ENCODE results near the gene LRRK1.
A peak's percentile ranks its signal among the peaks of the same experiment; 100 is the strongest.

LRRK1 gene

DNA sequence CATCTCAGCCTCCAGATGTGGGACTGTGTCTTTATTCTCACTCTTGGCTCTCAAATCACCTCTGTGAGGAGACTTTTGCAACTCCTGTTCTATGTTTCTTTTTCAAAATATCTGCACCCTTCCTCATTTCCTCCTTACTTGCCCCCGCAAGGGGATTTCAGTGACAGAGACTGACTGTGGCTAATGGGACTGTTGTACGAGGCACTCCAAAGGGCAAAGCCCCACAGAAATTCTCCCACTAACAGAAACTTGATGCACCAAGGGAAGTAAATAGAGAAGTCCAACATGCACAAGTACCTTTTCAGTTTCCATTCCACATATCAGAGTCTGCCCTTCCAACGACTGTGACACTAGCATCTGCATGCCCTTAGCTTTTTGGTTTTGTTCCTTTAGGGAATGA, 69.7 kb downstream of the LRRK1 start:
- H3K18ac ChIP-seq (ENCODE audit: low read length): no peak overlapping the region
- no peak overlapping the region for H2BK15ac ChIP-seq (ENCODE audit: low read length)
- H3K23ac ChIP-seq (ENCODE audit: low read depth, low read length, poor library complexity): no peak overlapping the region
- no peaks in the 10 kb centered on the region for H3K36me3 ChIP-seq (replicated peaks in 1 of 2; ENCODE audit: control insufficient read depth in 2 of 2, insufficient read depth in 2 of 2, low read length in 2 of 2)
- H3K4ac ChIP-seq (ENCODE audit: low read length): no peak overlapping the region
- H2BK12ac ChIP-seq (ENCODE audit: low read length): no peak overlapping the region
- no peak for DNase-seq (ENCODE audit: low spot score)
- peaks cover 0 to 8% of the 10 kb centered on the region in 2 donors for H3K4me1 ChIP-seq (ENCODE audit: control insufficient read depth in 2 of 2, insufficient read depth in 1 of 2, low read depth in 1 of 2, low read length in 2 of 2)
- H3K14ac ChIP-seq (ENCODE audit: low read length): no peak overlapping the region
- no peak overlapping the region for H2AFZ ChIP-seq (ENCODE audit: low read length)
- H3K79me1 ChIP-seq (ENCODE audit: low read depth, low read length): no peaks in the 10 kb centered on the region
- no peaks in the 10 kb centered on the region for H3K9me3 ChIP-seq (replicated peaks in 1 of 2; ENCODE audit: control insufficient read depth in 2 of 2, insufficient read depth in 1 of 2, low read depth in 1 of 2, low read length in 2 of 2)
- H2AK5ac ChIP-seq (ENCODE audit: low read depth, low read length): no peak overlapping the region
- no peak overlapping the region for H2BK5ac ChIP-seq (ENCODE audit: low read length)
- no peak overlapping the region for H4K8ac ChIP-seq (ENCODE audit: low read depth, low read length)
- WGBS, 2 donors (ENCODE audit: extremely low coverage in 2 of 2, insufficient read length in 2 of 2, insufficient replicate concordance in 1 of 2): no CpG with 5 or more reads among the region's 3 CpGs
- no peak overlapping the region for H3K27ac ChIP-seq (replicated peaks; ENCODE audit: low read length)
- peaks cover 0 to 17% (median 0%) of the 10 kb centered on the region in 3 experiments for H3K27me3 ChIP-seq (ENCODE audit: control insufficient read depth in 3 of 3, insufficient read depth in 3 of 3, low read depth in 1 of 3, low read length in 3 of 3)
- no peak overlapping the region for H3K4me2 ChIP-seq (ENCODE audit: insufficient read depth, low read length, poor library complexity, severe bottlenecking)
- H3K9ac ChIP-seq (ENCODE audit: low read depth, low read length, poor library complexity): no peak overlapping the region
- H3K4me3 ChIP-seq (ENCODE audit: low read length in 2 of 2): no peak overlapping the region
- no peak overlapping the region for H2BK120ac ChIP-seq (ENCODE audit: low read depth, low read length)
- no peak overlapping the region for H4K91ac ChIP-seq (ENCODE audit: low read depth, low read length, poor library complexity)

- H3K18ac ChIP-seq (ENCODE audit: low read length): no peak overlapping the region
- H3K4me1 ChIP-seq (ENCODE audit: control insufficient read depth in 2 of 2, insufficient read depth in 1 of 2, low read depth in 1 of 2, low read length in 2 of 2): no peaks in the 10 kb centered on the region
- H2BK5ac ChIP-seq (ENCODE audit: low read length): no peak overlapping the region
- H3K23ac ChIP-seq (ENCODE audit: low read depth, low read length, poor library complexity): no peak overlapping the region
- H2BK12ac ChIP-seq (ENCODE audit: low read length): no peak overlapping the region
- H3K9ac ChIP-seq (ENCODE audit: low read depth, low read length, poor library complexity): no peak overlapping the region
- H4K8ac ChIP-seq (ENCODE audit: low read depth, low read length): no peak overlapping the region
- no CpG with 5 or more reads among the region's 17 CpGs for WGBS, 2 donors (ENCODE audit: extremely low coverage in 2 of 2, insufficient read length in 2 of 2, insufficient replicate concordance in 1 of 2)
- no peaks in the 10 kb centered on the region for H3K9me3 ChIP-seq (replicated peaks in 1 of 2; ENCODE audit: control insufficient read depth in 2 of 2, insufficient read depth in 1 of 2, low read depth in 1 of 2, low read length in 2 of 2)
- peak overlapping the region; percentile 84 for H3K14ac ChIP-seq (ENCODE audit: low read length)
- H2AFZ ChIP-seq (ENCODE audit: low read length): no peak overlapping the region
- no peak overlapping the region for H3K4ac ChIP-seq (ENCODE audit: low read length)
- H3K4me2 ChIP-seq (ENCODE audit: insufficient read depth, low read length, poor library complexity, severe bottlenecking): no peak overlapping the region
- peak overlapping the region; percentile 17 for H2AK5ac ChIP-seq (ENCODE audit: low read depth, low read length)
- no peak overlapping the region for H4K91ac ChIP-seq (ENCODE audit: low read depth, low read length, poor library complexity)
- H3K27me3 ChIP-seq (ENCODE audit: control insufficient read depth in 3 of 3, insufficient read depth in 3 of 3, low read depth in 1 of 3, low read length in 3 of 3): peaks cover 0 to 37% (median 0%) of the 10 kb centered on the region in 3 experiments
- H3K4me3 ChIP-seq (ENCODE audit: low read length in 2 of 2): no peak overlapping the region
- no peak overlapping the region for H2BK120ac ChIP-seq (ENCODE audit: low read depth, low read length)
- no peak overlapping the region for H2BK15ac ChIP-seq (ENCODE audit: low read length)
- H3K27ac ChIP-seq (replicated peaks; ENCODE audit: low read length): no peak overlapping the region
- H3K79me1 ChIP-seq (ENCODE audit: low read depth, low read length): no peaks in the 10 kb centered on the region
- no peaks in the 10 kb centered on the region for H3K36me3 ChIP-seq (replicated peaks in 1 of 2; ENCODE audit: control insufficient read depth in 2 of 2, insufficient read depth in 2 of 2, low read length in 2 of 2)
- no peak for DNase-seq (ENCODE audit: low spot score)
Observed at GRCh38 chr15:100994597-100995446, 75.7 kb downstream of the LRRK1 start.

DNA sequence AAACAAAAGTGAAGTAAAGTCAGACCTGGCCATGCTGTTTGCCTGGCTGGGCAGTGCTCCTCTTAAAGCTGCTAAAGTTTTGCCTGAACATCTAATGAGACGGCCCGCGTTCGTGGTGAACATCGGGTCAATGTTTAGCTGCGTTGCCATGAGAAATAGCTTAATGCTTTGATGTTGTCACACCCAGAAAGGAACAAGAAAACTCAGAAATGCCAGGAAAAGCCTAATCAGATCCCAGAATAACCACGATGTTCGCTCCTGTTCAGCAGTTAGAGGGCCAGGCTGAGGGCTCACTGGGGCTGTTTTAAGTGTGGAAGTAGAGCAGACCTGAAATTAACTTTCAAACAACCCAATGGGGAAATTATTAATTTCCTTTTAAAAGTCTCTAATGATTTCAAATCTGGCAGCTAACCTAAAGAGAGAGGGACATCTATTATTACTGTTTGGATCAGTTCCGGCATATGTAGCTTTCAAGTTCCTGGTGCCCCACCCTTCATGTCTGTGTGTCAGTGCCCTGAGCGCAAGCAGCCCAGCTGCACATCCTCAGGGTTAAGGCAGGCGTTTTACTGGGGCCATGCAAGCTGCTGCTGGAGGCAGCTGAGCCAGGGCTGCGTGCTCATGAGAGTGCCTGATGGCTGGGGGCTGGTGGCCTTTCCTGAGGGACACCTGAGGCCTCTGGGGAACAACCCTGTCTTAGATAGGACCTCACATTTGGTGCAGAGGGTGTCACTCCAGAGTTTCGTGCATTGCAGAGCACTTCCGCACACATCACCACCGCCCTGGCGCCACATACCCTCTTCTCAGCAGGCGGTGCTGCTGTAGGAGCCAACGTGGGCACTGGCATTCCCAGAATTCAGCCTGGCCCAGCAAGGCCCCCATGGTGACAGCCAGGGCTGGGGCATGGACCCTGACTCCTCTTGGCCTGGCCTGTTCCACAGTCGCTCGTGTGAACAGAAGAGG, 76.6 kb downstream of the LRRK1 start:
- Histone ChIP-seq H4K91ac (ENCODE audit: low read depth, low read length, poor library complexity) (no peak overlapping the region), H2BK5ac (ENCODE audit: low read length) (peak overlapping the region; percentile 68), H2BK15ac (ENCODE audit: low read length) (no peak overlapping the region), H3K14ac (ENCODE audit: low read length) (no peak overlapping the region), H3K23ac (ENCODE audit: low read depth, low read length, poor library complexity) (no peak overlapping the region), H3K27ac (replicated peaks; ENCODE audit: low read length) (no peak overlapping the region), H3K4me1 (ENCODE audit: control insufficient read depth in 2 of 2, insufficient read depth in 1 of 2, low read depth in 1 of 2, low read length in 2 of 2) (no peaks in the 10 kb centered on the region), H3K27me3 (ENCODE audit: control insufficient read depth in 3 of 3, insufficient read depth in 3 of 3, low read depth in 1 of 3, low read length in 3 of 3) (peaks cover 0 to 37% (median 0%) of the 10 kb centered on the region in 3 experiments), H2BK120ac (ENCODE audit: low read depth, low read length) (no peak overlapping the region), H3K36me3 (replicated peaks in 1 of 2; ENCODE audit: control insufficient read depth in 2 of 2, insufficient read depth in 2 of 2, low read length in 2 of 2) (no peaks in the 10 kb centered on the region), H3K79me1 (ENCODE audit: low read depth, low read length) (no peaks in the 10 kb centered on the region), H2AFZ (ENCODE audit: low read length) (no peak overlapping the region), H2BK12ac (ENCODE audit: low read length) (no peak overlapping the region), H3K9me3 (replicated peaks in 1 of 2; ENCODE audit: control insufficient read depth in 2 of 2, insufficient read depth in 1 of 2, low read depth in 1 of 2, low read length in 2 of 2) (no peaks in the 10 kb centered on the region), H3K9ac (ENCODE audit: low read depth, low read length, poor library complexity) (no peak overlapping the region), H2AK5ac (ENCODE audit: low read depth, low read length) (peak overlapping the region; percentile 17), H4K8ac (ENCODE audit: low read depth, low read length) (no peak overlapping the region), H3K4me2 (ENCODE audit: insufficient read depth, low read length, poor library complexity, severe bottlenecking) (no peak overlapping the region), H3K4me3 (ENCODE audit: low read length in 2 of 2) (peak overlapping the region in 1 of 2 donors; percentile 61), H3K4ac (ENCODE audit: low read length) (no peak overlapping the region), H3K18ac (ENCODE audit: low read length) (no peak overlapping the region)
- WGBS, 2 donors (ENCODE audit: extremely low coverage in 2 of 2, insufficient read length in 2 of 2, insufficient replicate concordance in 1 of 2): no CpG with 5 or more reads among the region's 20 CpGs
- no peak for DNase-seq (ENCODE audit: low spot score)

GRCh38 chr15:100997442-100997841, 78.3 kb downstream of the LRRK1 start:
- Histone ChIP-seq H2AK5ac (ENCODE audit: low read depth, low read length) (no peak overlapping the region), H3K4me1 (ENCODE audit: control insufficient read depth in 2 of 2, insufficient read depth in 1 of 2, low read depth in 1 of 2, low read length in 2 of 2) (no peaks in the 10 kb centered on the region), H2BK12ac (ENCODE audit: low read length) (no peak overlapping the region), H3K4me2 (ENCODE audit: insufficient read depth, low read length, poor library complexity, severe bottlenecking) (no peak overlapping the region), H2AFZ (ENCODE audit: low read length) (no peak overlapping the region), H3K79me1 (ENCODE audit: low read depth, low read length) (no peaks in the 10 kb centered on the region), H4K8ac (ENCODE audit: low read depth, low read length) (no peak overlapping the region), H3K18ac (ENCODE audit: low read length) (no peak overlapping the region), H3K4me3 (ENCODE audit: low read length in 2 of 2) (no peak overlapping the region), H3K27me3 (ENCODE audit: control insufficient read depth in 3 of 3, insufficient read depth in 3 of 3, low read depth in 1 of 3, low read length in 3 of 3) (peaks cover 0 to 34% (median 0%) of the 10 kb centered on the region in 3 experiments), H4K91ac (ENCODE audit: low read depth, low read length, poor library complexity) (no peak overlapping the region), H3K4ac (ENCODE audit: low read length) (no peak overlapping the region), H3K23ac (ENCODE audit: low read depth, low read length, poor library complexity) (no peak overlapping the region), H3K9me3 (replicated peaks in 1 of 2; ENCODE audit: control insufficient read depth in 2 of 2, insufficient read depth in 1 of 2, low read depth in 1 of 2, low read length in 2 of 2) (no peaks in the 10 kb centered on the region), H2BK15ac (ENCODE audit: low read length) (no peak overlapping the region), H3K36me3 (replicated peaks in 1 of 2; ENCODE audit: control insufficient read depth in 2 of 2, insufficient read depth in 2 of 2, low read length in 2 of 2) (no peaks in the 10 kb centered on the region), H3K14ac (ENCODE audit: low read length) (no peak overlapping the region), H2BK5ac (ENCODE audit: low read length) (no peak overlapping the region), H3K27ac (replicated peaks; ENCODE audit: low read length) (no peak overlapping the region), H2BK120ac (ENCODE audit: low read depth, low read length) (no peak overlapping the region), H3K9ac (ENCODE audit: low read depth, low read length, poor library complexity) (no peak overlapping the region)
- WGBS, 2 donors (ENCODE audit: extremely low coverage in 2 of 2, insufficient read length in 2 of 2, insufficient replicate concordance in 1 of 2): no CpG with 5 or more reads among the region's 1 CpG
- no peak for DNase-seq (ENCODE audit: low spot score)

Measured in neuronal stem cell (in vitro differentiated cells).